Gastroesophageal sphincter (tissue), 3 donors: ENCODE measurements around the gene C20orf173.

Experiments
- POLR2A ChIP-seq, 2 donors: fragments of 450-650 bp; IDR thresholded peaks; one replicate each; pipeline ENCODE4 v1.6.1; 2017; ENCODE audit warnings: antibody characterized with exemption in 2 of 2, mild to moderate bottlenecking in 2 of 2, moderate library complexity in 1 of 2
- POLR2AphosphoS5 ChIP-seq: sonication (generic); formaldehyde crosslinking; IDR thresholded peaks from one replicate; pipeline ENCODE4 v1.6.1; 2017; ENCODE audit warnings: antibody characterized with exemption
- TF ChIP-seq, protein P1 (sequence below), 4 experiments: fragments of 200-600 bp in 2 of 4; fragments of 450-650 bp in 2 of 4; sonication (generic) in 1 of 4; IDR thresholded peaks; one replicate each; pipeline ENCODE4 v1.5.1; 2017 to 2019; ENCODE audit warnings: antibody characterized with exemption in 4 of 4, mild to moderate bottlenecking in 2 of 4, moderate library complexity in 2 of 4

DNA sequence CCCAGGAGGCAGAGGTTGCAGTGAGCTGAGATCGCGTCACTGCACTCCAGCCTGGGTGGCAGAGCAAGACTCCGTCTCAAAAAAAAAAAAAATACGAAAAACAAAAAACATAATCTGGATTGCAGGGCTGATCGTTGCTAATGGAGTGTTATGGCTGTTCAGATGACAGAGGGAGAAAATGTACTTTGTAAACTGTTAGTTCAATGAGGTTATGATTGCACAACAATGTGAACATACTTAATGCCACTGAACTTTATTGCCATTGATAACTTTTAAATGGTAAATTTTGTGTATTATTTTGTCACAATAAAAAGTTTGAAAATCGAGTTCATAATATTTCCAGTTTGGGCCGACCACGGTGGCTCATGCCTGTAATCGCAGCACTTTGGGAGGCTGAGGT is 10.5 kb downstream of the C20orf173 start:
- TF ChIP-seq, protein P1, sequence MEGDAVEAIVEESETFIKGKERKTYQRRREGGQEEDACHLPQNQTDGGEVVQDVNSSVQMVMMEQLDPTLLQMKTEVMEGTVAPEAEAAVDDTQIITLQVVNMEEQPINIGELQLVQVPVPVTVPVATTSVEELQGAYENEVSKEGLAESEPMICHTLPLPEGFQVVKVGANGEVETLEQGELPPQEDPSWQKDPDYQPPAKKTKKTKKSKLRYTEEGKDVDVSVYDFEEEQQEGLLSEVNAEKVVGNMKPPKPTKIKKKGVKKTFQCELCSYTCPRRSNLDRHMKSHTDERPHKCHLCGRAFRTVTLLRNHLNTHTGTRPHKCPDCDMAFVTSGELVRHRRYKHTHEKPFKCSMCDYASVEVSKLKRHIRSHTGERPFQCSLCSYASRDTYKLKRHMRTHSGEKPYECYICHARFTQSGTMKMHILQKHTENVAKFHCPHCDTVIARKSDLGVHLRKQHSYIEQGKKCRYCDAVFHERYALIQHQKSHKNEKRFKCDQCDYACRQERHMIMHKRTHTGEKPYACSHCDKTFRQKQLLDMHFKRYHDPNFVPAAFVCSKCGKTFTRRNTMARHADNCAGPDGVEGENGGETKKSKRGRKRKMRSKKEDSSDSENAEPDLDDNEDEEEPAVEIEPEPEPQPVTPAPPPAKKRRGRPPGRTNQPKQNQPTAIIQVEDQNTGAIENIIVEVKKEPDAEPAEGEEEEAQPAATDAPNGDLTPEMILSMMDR (IDR thresholded peaks at IDR 0.05): no peak
- TF ChIP-seq POLR2AphosphoS5 (no peak), POLR2A (IDR thresholded peaks at IDR 0.05) (no peak)
